ENCODE data around the gene BCAR3. TPM values are rescaled to one million over a fixed set of nuclear protein-coding genes. Genes with fewer than 3 reads are reported as not detected.
"Not testable (repeated sequence)": the region's sequence is repeated elsewhere in the genome, so short reads cannot be mapped to it uniquely, and the experiment has no call there.

BCAR3 gene
- total RNA-seq, 6 experiments from 2014 or later: 24.4 to 55.1 (median 26.2) TPM

- Mint-ChIP-seq H3K9me3 (no peaks in the 10 kb centered on the region; the same call in 1 of the 2 replicates), H3K27ac (no peak overlapping the region), H3K4me1 (ENCODE audit: low read depth) (peaks cover 23% of the 10 kb centered on the region), H3K36me3 (ENCODE audit: low read depth) (peaks cover 19% of the 10 kb centered on the region), H3K4me3 (no peak overlapping the region), H3K27me3 (ENCODE audit: insufficient read depth) (peaks cover 9% of the 10 kb centered on the region)
- no peak for TF ChIP-seq CTCF (IDR thresholded peaks at IDR 0.05)
- no peak for DNase-seq
Measured at GRCh38 chr1:93554883-93555872, 126.5 kb downstream of the BCAR3 start.

DNA sequence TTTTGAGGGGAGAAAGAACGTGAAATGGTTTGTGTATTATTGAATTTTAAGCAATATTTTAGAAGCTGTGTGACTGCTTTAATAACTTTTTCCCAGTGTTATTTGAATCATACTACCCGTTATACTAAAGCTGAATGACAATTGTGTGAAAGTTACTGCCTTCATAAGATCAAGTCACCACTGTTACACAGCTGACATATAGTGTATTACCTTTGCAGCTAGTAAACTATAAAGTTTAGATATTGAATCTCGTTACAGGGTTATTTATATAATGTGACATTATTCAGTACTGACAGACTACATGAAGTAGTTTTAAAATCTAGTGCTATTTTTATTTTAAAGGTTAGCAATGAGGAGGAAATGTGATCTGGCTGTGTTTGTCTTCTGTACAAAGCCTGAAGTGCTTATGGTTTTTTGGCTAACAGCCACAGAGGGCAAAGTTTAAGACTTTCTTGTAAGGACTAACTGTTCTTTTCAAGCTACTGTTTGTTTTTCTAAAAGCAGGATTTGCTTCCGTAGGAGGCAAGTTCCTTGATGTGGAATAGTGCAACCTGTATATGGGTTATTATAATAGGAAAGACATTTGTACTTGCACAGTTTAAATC lies 127.6 kb downstream of the BCAR3 start:
- H3K4me3 Mint-ChIP-seq; H3K36me3 Mint-ChIP-seq (ENCODE audit: low read depth); DNase-seq; H3K27me3 Mint-ChIP-seq (ENCODE audit: insufficient read depth); H3K27ac Mint-ChIP-seq; H3K9me3 Mint-ChIP-seq: not testable (repeated sequence)
- H3K4me1 Mint-ChIP-seq (ENCODE audit: low read depth): peaks cover 23% of the 10 kb centered on the region

DNA sequence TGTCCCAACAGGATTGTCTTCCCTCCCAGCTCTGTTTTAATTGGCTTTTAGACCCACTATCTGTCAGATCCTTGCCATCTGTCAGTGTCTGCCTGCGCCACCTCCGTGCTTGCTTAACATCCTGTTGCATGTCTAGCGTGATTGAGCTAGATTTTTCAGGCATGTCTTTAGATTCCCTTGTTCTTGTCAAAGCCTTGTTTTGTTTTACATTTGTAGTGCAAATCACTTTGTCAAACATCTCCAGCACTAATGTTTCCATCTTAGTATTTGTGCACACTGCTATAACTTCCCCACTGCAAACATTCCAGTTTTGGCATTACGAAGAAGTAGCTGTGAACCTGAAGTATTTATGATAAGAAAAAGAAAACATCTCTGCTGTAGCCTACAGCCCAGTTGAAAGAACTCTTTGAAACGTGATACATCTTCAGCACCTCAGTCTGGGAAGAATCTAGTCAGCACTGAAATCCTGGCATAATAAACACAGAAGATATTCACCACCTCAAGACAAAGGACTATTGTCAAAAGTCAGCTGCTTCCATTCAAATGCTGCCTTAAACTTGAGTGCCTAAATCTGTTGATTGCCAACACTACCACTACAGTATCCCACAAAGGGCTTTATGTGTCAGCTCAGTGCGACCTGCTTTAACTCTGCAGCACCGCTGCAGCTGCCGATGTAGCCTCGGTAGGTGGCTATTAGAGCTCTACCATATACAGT lies 128.7 kb downstream of the BCAR3 start:
- H3K9me3 Mint-ChIP-seq: no peaks in the 10 kb centered on the region; the same call in 1 of the 2 replicates
- peaks cover 5% of the 10 kb centered on the region for H3K27me3 Mint-ChIP-seq (ENCODE audit: insufficient read depth)
- no peak overlapping the region for H3K27ac Mint-ChIP-seq
- TF ChIP-seq CTCF (IDR thresholded peaks at IDR 0.05): no peak
- H3K4me3 Mint-ChIP-seq: no peak overlapping the region
- DNase-seq: no peak
- peaks cover under 1% of the 10 kb centered on the region; the same call in 1 of the 2 replicates for H3K36me3 Mint-ChIP-seq (ENCODE audit: low read depth)
- peaks cover 23% of the 10 kb centered on the region for H3K4me1 Mint-ChIP-seq (ENCODE audit: low read depth)

DNA sequence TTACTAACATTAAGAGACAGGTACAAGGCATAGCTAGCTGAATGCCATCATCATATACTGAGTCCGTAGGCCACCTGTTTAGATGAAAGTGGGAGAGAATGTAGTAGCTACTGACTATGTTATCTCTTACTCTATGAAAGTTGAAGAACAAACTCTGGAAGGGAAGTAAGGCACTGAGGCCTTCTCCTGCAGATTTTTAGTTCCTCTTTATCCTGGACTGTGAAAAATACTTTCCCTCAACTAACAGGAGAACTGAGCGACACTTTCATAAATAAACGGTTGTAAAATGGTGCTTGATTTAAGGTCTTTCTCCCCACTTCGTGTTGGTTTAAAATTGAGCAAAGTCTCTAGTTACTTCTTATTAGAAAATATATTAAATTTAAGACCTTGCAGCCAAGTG lies 131.8 kb downstream of the BCAR3 start:
- Mint-ChIP-seq H3K4me1 (ENCODE audit: low read depth) (peaks cover 17% of the 10 kb centered on the region), H3K27ac (no peak overlapping the region), H3K27me3 (ENCODE audit: insufficient read depth) (peaks cover 5% of the 10 kb centered on the region), H3K9me3 (no peaks in the 10 kb centered on the region), H3K36me3 (ENCODE audit: low read depth) (no peaks in the 10 kb centered on the region), H3K4me3 (no peak overlapping the region)
- TF ChIP-seq CTCF (IDR thresholded peaks at IDR 0.05): no peak
- DNase-seq: no peak

DNA sequence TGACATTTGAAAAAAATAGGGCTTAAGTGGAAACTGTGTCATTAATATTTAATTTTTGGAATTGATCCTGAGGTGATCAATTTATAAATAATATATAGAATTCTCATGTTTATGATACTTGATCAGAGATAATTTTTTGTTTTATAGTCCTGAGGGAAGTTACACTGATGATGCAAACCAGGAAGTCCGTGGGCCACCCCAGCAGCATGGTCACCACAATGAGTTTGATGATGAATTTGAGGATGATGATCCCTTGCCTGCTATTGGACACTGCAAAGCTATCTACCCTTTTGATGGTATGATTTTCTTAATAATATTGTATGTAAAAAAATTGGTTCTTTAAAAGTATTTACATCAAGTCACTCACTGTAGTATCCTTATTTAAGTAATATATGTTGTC lies 132.5 kb downstream of the BCAR3 start:
- no peak overlapping the region for H3K4me3 Mint-ChIP-seq
- no peaks in the 10 kb centered on the region for H3K9me3 Mint-ChIP-seq
- no peak overlapping the region for H3K27ac Mint-ChIP-seq
- H3K36me3 Mint-ChIP-seq (ENCODE audit: low read depth): no peaks in the 10 kb centered on the region
- DNase-seq: no peak
- TF ChIP-seq CTCF (IDR thresholded peaks at IDR 0.05): no peak
- H3K4me1 Mint-ChIP-seq (ENCODE audit: low read depth): peaks cover 17% of the 10 kb centered on the region
- H3K27me3 Mint-ChIP-seq (ENCODE audit: insufficient read depth): peaks cover 5% of the 10 kb centered on the region

All from HFFc6 (cell line).